ENCODE results near the gene NDUFAF5. TPM values are rescaled to one million over a fixed set of nuclear protein-coding genes. Genes with fewer than 3 reads are reported as not detected.

Gene NDUFAF5
- total RNA-seq, 1 donor from 2014 or later = 41.5 TPM

- TF ChIP-seq CTCF (IDR thresholded peaks at IDR 0.05; ENCODE audit: unreplicated experiment) = no peak
- no peak for DNase-seq (ENCODE audit: low spot score, unreplicated experiment)
- Mint-ChIP-seq H3K4me3 (ENCODE audit: low read depth) (no peak overlapping the region), H3K27ac (no peak overlapping the region), H3K9me3 (ENCODE audit: low read depth) (peaks cover 17% of the 10 kb centered on the region), H3K4me1 (ENCODE audit: low read depth) (no peaks in the 10 kb centered on the region), H3K36me3 (ENCODE audit: insufficient read depth) (peaks cover 44% of the 10 kb centered on the region), H3K27me3 (no peaks in the 10 kb centered on the region)
Observed at GRCh38 chr20:13741879-13742278, 42.9 kb upstream of the NDUFAF5 start.

DNA sequence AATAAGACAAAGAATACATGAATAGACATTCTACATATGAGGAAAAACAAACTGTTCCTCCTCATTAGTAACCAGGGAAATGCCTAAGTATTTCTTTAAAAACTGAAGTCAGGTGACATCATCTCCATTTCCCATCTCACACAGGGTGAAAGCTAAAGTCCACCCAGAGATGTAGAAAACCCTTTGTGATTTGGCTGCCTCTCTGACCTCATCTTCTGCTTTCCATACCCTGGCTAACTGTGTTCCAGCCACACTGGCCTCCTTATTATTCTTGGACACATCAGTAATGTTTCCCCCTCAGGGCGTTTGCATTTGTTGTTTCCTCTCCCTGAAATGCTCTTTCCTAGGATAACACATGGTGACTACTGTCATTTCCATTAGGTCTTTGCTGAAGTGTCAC is 40.5 kb upstream of the NDUFAF5 start:
- Mint-ChIP-seq H3K4me3 (ENCODE audit: low read depth) (no peak overlapping the region), H3K36me3 (ENCODE audit: insufficient read depth) (peaks cover 42% of the 10 kb centered on the region), H3K4me1 (ENCODE audit: low read depth) (no peaks in the 10 kb centered on the region), H3K27ac (no peak overlapping the region), H3K27me3 (no peaks in the 10 kb centered on the region), H3K9me3 (ENCODE audit: low read depth) (peaks cover 17% of the 10 kb centered on the region)
- no peak for TF ChIP-seq CTCF (IDR thresholded peaks at IDR 0.05; ENCODE audit: unreplicated experiment)
- DNase-seq (ENCODE audit: low spot score, unreplicated experiment) = no peak

GRCh38 chr20:13745784-13746183 is 39.0 kb upstream of the NDUFAF5 start:
- Mint-ChIP-seq H3K36me3 (ENCODE audit: insufficient read depth) (peaks cover 34% of the 10 kb centered on the region), H3K27me3 (no peaks in the 10 kb centered on the region), H3K27ac (no peak overlapping the region), H3K4me1 (ENCODE audit: low read depth) (no peaks in the 10 kb centered on the region), H3K4me3 (ENCODE audit: low read depth) (no peak overlapping the region), H3K9me3 (ENCODE audit: low read depth) (peaks cover 11% of the 10 kb centered on the region)
- DNase-seq (ENCODE audit: low spot score, unreplicated experiment) = no peak
- no peak for TF ChIP-seq CTCF (IDR thresholded peaks at IDR 0.05; ENCODE audit: unreplicated experiment)

DNA sequence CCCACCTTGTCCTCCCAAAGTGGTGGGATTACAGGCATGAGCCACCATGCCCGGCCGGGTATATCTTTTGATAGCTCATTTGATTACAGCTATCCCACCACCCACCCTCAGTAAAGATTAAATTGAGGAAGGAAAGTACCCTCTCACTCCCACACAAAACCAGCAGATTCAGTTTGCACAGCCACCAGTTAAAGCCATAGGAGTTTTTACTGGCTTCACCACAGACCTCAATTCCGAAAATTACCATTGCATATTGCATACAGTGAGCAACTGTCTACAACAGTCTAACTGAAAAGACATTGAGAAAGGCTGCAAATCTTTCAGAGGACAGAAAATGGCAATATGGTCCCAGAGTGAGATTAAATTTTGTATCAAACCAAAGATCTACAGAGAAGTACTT is 35.0 kb upstream of the NDUFAF5 start:
- no peak for DNase-seq (ENCODE audit: low spot score, unreplicated experiment)
- H3K27ac Mint-ChIP-seq = no peak overlapping the region
- no peak overlapping the region for H3K4me3 Mint-ChIP-seq (ENCODE audit: low read depth)
- H3K27me3 Mint-ChIP-seq = no peaks in the 10 kb centered on the region
- H3K36me3 Mint-ChIP-seq (ENCODE audit: insufficient read depth) = peaks cover 9% of the 10 kb centered on the region
- TF ChIP-seq CTCF (IDR thresholded peaks at IDR 0.05; ENCODE audit: unreplicated experiment) = no peak
- H3K9me3 Mint-ChIP-seq (ENCODE audit: low read depth) = no peaks in the 10 kb centered on the region
- no peaks in the 10 kb centered on the region for H3K4me1 Mint-ChIP-seq (ENCODE audit: low read depth)

DNA sequence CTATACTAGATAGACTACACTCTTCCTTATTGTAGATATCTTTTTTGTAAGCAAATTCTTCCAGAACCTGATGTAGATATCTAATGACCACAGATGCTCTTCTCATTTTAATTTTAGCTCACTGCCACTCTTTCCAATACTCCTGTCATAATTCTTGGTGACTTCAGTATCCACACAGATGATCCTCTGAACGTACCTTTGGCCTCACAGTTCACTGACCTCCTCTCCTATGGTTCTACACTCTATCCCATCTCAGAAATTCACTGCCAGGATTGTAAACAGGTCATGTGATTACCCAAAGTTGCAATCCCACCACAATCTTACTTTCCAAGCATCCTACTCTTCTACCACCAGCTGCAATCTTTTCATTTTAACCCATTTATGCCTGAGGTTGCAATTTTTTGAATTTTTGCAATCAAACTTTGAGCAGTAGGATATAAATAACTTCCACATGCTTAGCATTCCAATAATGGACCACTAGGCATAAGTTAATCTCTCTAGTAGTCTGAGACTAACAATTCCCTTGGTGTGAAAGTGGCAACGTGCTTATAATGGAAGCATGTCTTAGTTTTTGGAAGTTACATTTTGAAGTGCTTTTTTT is 31.3 kb upstream of the NDUFAF5 start:
- Mint-ChIP-seq H3K27me3 (no peaks in the 10 kb centered on the region), H3K4me1 (ENCODE audit: low read depth) (no peaks in the 10 kb centered on the region), H3K4me3 (ENCODE audit: low read depth) (no peak overlapping the region), H3K27ac (no peak overlapping the region), H3K9me3 (ENCODE audit: low read depth) (no peaks in the 10 kb centered on the region), H3K36me3 (ENCODE audit: insufficient read depth) (peaks cover 11% of the 10 kb centered on the region)
- DNase-seq (ENCODE audit: low spot score, unreplicated experiment) = no peak
- no peak for TF ChIP-seq CTCF (IDR thresholded peaks at IDR 0.05; ENCODE audit: unreplicated experiment)

Data from progenitor cell of endocrine pancreas (in vitro differentiated cells).